C4-2B (cell line): Measurements from ENCODE around the gene PHOX2B.

Experiments
- CTCF ChIP-seq: fragments of 450-650 bp; conservative IDR thresholded peaks from 2 replicates; pipeline ENCODE4 v1.5.1; 2017; ENCODE audit warnings: mild to moderate bottlenecking
- ZFX ChIP-seq: fragments of 450-650 bp; IDR thresholded peaks from 2 replicates; pipeline ENCODE4 v1.6.1; 2017

DNA sequence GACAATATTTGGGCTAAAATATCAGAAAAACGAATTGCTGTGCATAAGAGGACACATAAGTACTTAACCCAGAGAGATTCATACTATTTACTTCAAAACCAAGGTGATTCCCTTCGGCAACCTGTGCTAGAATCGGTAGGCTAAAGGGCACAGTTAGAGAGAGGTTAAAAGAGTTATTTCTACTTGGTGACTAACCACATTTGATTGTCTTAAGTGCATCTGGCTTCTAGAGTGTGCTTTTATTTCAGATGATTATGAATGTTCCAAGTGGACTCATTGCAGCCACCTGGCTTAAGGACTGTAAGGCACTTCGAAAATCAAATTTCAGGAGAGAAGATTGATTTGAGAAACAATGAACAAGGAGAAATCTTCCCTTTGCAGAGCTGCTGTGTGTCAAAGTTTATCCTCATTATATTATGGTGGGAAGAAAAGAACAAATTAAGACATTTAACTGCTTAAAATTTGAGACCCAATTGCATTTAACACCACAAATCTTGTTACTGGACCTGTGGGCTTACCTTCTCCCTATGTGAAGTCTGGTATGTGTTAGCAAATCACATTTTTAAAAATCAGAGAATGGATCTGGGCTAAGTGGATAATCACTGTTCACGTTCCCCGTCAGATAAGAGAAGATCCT, 34.0 kb downstream of the PHOX2B start:
- no peak for TF ChIP-seq ZFX
- no peak for TF ChIP-seq CTCF
